ENCODE measurements around the gene TMEM81. TPM values are rescaled to one million over a fixed set of nuclear protein-coding genes. Genes with fewer than 3 reads are reported as not detected.

The TMEM81 gene
- total and polyA plus RNA-seq, 2 experiments from 2014 or later: 3.6 to 4.5 TPM

GRCh38 chr1:205064741-205065316 lies 19.4 kb downstream of the TMEM81 start (continued):
- no peak for TF ChIP-seq REST (IDR thresholded peaks at IDR 0.05; ENCODE audit: unreplicated experiment)
- TF ChIP-seq NANOG (IDR thresholded peaks at IDR 0.05; ENCODE audit: borderline replicate concordance): no peak
- TF ChIP-seq CREB1 (CRISPR knock-in tag; IDR thresholded peaks at IDR 0.05; ENCODE audit: low read depth): no peak
- TF ChIP-seq ZNF462 (CRISPR knock-in tag; IDR thresholded peaks at IDR 0.05): no peak
- no peak for TF ChIP-seq ZNF331 (CRISPR knock-in tag; IDR thresholded peaks at IDR 0.05; ENCODE audit: low read depth)

GRCh38 chr1:205064301-205064700 lies 20.0 kb downstream of the TMEM81 start:
- Mint-ChIP-seq H3K27me3 (ENCODE audit: insufficient read depth, low read depth, poor library complexity) (peaks cover 10% of the 10 kb centered on the region), H3K4me3 (no peak overlapping the region), H3K36me3 (ENCODE audit: low read depth) (no peaks in the 10 kb centered on the region), H3K27ac (no peak overlapping the region), H3K4me1 (peaks cover 14% of the 10 kb centered on the region), H3K9me3 (no peaks in the 10 kb centered on the region)
- no peak for ATAC-seq
- Histone ChIP-seq H4K20me1 (replicated peaks; ENCODE audit: insufficient read depth) (no peaks in the 10 kb centered on the region), H3K36me3 (ENCODE audit: insufficient read depth) (no peaks in the 10 kb centered on the region), H3K4me3 (no peak overlapping the region), H3K9me2 (ENCODE audit: insufficient read depth) (no peaks in the 10 kb centered on the region), H3F3A (replicated peaks; ENCODE audit: low read depth) (no peaks in the 10 kb centered on the region), H3K4me1 (ENCODE audit: insufficient read depth) (no peaks in the 10 kb centered on the region), H2AFZ (no peak overlapping the region), H3K27me3 (ENCODE audit: insufficient read depth) (no peaks in the 10 kb centered on the region), H3K79me2 (replicated peaks; ENCODE audit: insufficient read depth) (no peaks in the 10 kb centered on the region), H3K27ac (ENCODE audit: low read depth) (no peak overlapping the region), H3K4me2 (no peak overlapping the region)
- DNase-seq (ENCODE audit: low spot score): no peak
- TF ChIP-seq ZNF462 (CRISPR knock-in tag; IDR thresholded peaks at IDR 0.05) (no peak), CREB1 (CRISPR knock-in tag; IDR thresholded peaks at IDR 0.05; ENCODE audit: low read depth) (no peak), NANOG (IDR thresholded peaks at IDR 0.05; ENCODE audit: borderline replicate concordance) (no peak)
